NCI-H1048 (cell line): ENCODE results near the gene DPYSL5.

Experiments used
- DNase-seq: peaks from one replicate; lab custom pipeline; 2025; lab: John Stamatoyannopoulos, UW

Gene DPYSL5

GRCh38 chr2:26932974-26933373, 85.0 kb downstream of the DPYSL5 start:
- DNase-seq = no peak

- no peak for DNase-seq
Observed at GRCh38 chr2:26933431-26934334, 85.8 kb downstream of the DPYSL5 start.

- no peak for DNase-seq
Observed at GRCh38 chr2:26934335-26934724, 86.4 kb downstream of the DPYSL5 start.

GRCh38 chr2:26934985-26935384, 87.1 kb downstream of the DPYSL5 start:
- no peak for DNase-seq

- no peak for DNase-seq
Observed at GRCh38 chr2:26936855-26937254, 88.9 kb downstream of the DPYSL5 start.

GRCh38 chr2:26938399-26939118, 90.6 kb downstream of the DPYSL5 start:
- DNase-seq = no peak

GRCh38 chr2:26940001-26940400, 92.1 kb downstream of the DPYSL5 start:
- no peak for DNase-seq

GRCh38 chr2:26941486-26941885, 93.6 kb downstream of the DPYSL5 start:
- no peak for DNase-seq

GRCh38 chr2:26942543-26943295, 94.8 kb downstream of the DPYSL5 start:
- DNase-seq = no peak

- DNase-seq = no peak
Observed at GRCh38 chr2:26945991-26946750, 98.2 kb downstream of the DPYSL5 start.

- no peak for DNase-seq
Observed at GRCh38 chr2:26946841-26947784, 99.2 kb downstream of the DPYSL5 start.

- no peak for DNase-seq
Observed at GRCh38 chr2:26948800-26949199, 100.9 kb downstream of the DPYSL5 start.

- no peak for DNase-seq
Observed at GRCh38 chr2:26950246-26950645, 102.3 kb downstream of the DPYSL5 start.

- DNase-seq = no peak
Observed at GRCh38 chr2:26951236-26951635, 103.3 kb downstream of the DPYSL5 start.

- no peak for DNase-seq
Observed at GRCh38 chr2:26952374-26952773, 104.4 kb downstream of the DPYSL5 start.

- no peak for DNase-seq
Observed at GRCh38 chr2:26954135-26954534, 106.2 kb downstream of the DPYSL5 start.

GRCh38 chr2:26957041-26957440, 109.1 kb downstream of the DPYSL5 start:
- no peak for DNase-seq

GRCh38 chr2:26957534-26957933, 109.6 kb downstream of the DPYSL5 start:
- DNase-seq = no peak

- DNase-seq = no peak
Observed at GRCh38 chr2:26959331-26959730, 111.4 kb downstream of the DPYSL5 start.

GRCh38 chr2:26964446-26965130, 116.7 kb downstream of the DPYSL5 start:
- no peak for DNase-seq
